Endothelial cell of umbilical vein (primary cell): ENCODE results near the gene POLRMT.

Experiments used
- CTCF ChIP-seq, 2 donors: IDR thresholded peaks; 1 replicate in 1 of 2; 2 replicates in 1 of 2; pipeline ENCODE4 v1.5.1; 2011; ENCODE audit warnings: low read length in 2 of 2, mild to moderate bottlenecking in 2 of 2, moderate library complexity in 2 of 2, control low read depth in 1 of 2, inconsistent platforms in 1 of 2, low read depth in 1 of 2; ENCODE audit not compliant: insufficient read depth in 1 of 2; ENCODE audit errors: extremely low read depth in 1 of 2
- EZH2 ChIP-seq: IDR thresholded peaks from 2 replicates; pipeline ENCODE4 v1.6.1; 2012; ENCODE audit warnings: borderline replicate concordance, low read depth, mild to moderate bottlenecking, moderate library complexity, low read length, inconsistent platforms; ENCODE audit not compliant: severe bottlenecking
- FOS ChIP-seq: IDR thresholded peaks from 2 replicates; pipeline ENCODE4 v1.6.1; 2011; ENCODE audit warnings: mild to moderate bottlenecking, low read length, moderate library complexity, borderline replicate concordance; ENCODE audit not compliant: insufficient read depth
- GATA2 ChIP-seq: IDR thresholded peaks from 2 replicates; pipeline ENCODE4 v1.7.0; 2011; ENCODE audit warnings: low read depth, mild to moderate bottlenecking, moderate library complexity, mixed read lengths, low read length; ENCODE audit not compliant: insufficient read length, insufficient read depth
- JUN ChIP-seq: IDR thresholded peaks from 2 replicates; pipeline ENCODE4 v1.6.1; 2011; ENCODE audit warnings: borderline replicate concordance, low read depth; ENCODE audit not compliant: insufficient read length, insufficient read depth
- MAX ChIP-seq: IDR thresholded peaks from 2 replicates; pipeline ENCODE4 v1.6.1; 2011; ENCODE audit not compliant: insufficient read depth, insufficient read length
- POLR2A ChIP-seq: IDR thresholded peaks from 2 replicates; pipeline ENCODE4 v1.6.1; 2012; ENCODE audit warnings: low read depth, mild to moderate bottlenecking, control low read depth, low read length
- POLR2AphosphoS5 ChIP-seq: IDR thresholded peaks from 2 replicates; pipeline ENCODE4 v1.6.1; 2012; ENCODE audit warnings: low read depth, mild to moderate bottlenecking, control low read depth, low read length, moderate library complexity; ENCODE audit not compliant: insufficient read depth

- TF ChIP-seq POLR2AphosphoS5 (peak; percentile 43), MAX (no peak), CTCF (IDR thresholded peaks at IDR 0.05; ENCODE audit: extremely low read depth in 1 of 2, insufficient read depth in 1 of 2, low read depth in 1 of 2, low read length in 2 of 2) (no peak), EZH2 (no peak), FOS (peak; percentile 45), GATA2 (no peak), JUN (no peak), POLR2A (no peak)
Observed at GRCh38 chr19:677201-677600, 43.9 kb upstream of the POLRMT start.
